ENCODE measurements around the gene KAZN. TPM values are rescaled to one million over a fixed set of nuclear protein-coding genes. Genes with fewer than 3 reads are reported as not detected.

KAZN gene
- total RNA-seq, 1 donor, result 3.9 TPM

DNA sequence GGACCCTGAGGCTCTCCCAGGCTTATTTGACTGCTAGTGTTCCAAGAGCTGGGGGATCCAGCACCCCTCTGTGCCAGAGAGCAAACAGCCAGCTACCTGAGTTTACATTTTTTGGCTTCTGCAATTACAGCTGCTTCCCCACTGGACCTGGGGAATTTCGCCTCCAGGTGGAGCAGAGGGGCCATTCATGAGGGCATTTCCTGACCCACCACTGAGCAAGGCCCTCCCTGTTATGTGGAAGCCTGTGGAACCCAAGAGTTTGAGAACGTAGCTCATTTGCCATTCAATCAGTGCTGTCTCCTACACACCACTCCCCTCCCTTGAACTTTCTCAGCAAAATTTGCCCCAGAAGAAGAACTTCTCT, 512.4 kb downstream of the KAZN start:
- TF ChIP-seq, protein P1, sequence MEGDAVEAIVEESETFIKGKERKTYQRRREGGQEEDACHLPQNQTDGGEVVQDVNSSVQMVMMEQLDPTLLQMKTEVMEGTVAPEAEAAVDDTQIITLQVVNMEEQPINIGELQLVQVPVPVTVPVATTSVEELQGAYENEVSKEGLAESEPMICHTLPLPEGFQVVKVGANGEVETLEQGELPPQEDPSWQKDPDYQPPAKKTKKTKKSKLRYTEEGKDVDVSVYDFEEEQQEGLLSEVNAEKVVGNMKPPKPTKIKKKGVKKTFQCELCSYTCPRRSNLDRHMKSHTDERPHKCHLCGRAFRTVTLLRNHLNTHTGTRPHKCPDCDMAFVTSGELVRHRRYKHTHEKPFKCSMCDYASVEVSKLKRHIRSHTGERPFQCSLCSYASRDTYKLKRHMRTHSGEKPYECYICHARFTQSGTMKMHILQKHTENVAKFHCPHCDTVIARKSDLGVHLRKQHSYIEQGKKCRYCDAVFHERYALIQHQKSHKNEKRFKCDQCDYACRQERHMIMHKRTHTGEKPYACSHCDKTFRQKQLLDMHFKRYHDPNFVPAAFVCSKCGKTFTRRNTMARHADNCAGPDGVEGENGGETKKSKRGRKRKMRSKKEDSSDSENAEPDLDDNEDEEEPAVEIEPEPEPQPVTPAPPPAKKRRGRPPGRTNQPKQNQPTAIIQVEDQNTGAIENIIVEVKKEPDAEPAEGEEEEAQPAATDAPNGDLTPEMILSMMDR (IDR thresholded peaks at IDR 0.05; ENCODE audit: insufficient read depth, low read length), result no peak
- DNase-seq (ENCODE audit: low read depth), result no peak
- H3K4me3 ChIP-seq (ENCODE audit: low read depth, low read length), result no peak overlapping the region

DNA sequence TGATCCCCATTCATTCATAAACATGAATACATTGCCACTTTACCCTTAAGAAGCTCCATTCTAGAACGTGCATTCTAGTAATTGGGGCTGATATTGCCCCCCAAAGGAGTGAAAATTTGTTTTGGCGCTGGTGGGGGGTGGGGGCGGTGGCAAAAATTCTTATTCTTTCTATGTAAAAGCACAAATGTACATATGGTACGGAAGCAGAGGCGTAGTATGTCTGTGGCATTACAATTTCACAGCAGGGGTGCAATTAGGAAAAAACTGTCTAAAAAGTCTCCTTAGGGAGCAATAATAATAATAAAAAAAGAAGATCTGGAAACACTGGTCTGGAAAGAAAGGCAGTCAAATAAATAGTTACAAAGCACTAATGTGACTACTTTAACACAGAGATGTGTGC, 514.7 kb downstream of the KAZN start:
- no peak for DNase-seq (ENCODE audit: low read depth)
- TF ChIP-seq, protein P1 (IDR thresholded peaks at IDR 0.05; ENCODE audit: insufficient read depth, low read length), result no peak
- H3K4me3 ChIP-seq (ENCODE audit: low read depth, low read length), result no peak overlapping the region

DNA sequence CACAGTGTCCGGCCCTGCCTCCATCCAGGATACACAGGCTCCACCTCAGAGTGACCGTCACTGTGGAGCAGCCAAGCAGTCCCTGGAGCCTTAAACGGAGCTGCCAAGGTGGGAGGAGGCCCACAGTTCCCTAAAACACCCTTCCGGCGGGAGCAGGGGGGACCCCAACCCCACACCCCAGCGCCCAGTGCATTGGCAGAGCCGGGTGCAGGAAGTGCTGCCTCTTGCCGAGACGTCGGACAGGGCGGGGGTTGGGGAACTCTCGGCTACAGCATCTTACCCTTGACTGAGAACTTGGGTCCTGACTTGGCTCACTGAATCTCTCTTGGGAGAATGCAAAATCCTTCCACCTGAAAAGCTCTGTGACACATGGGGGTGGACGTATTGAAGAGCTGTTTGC, 516.4 kb downstream of the KAZN start:
- TF ChIP-seq, protein P1 (IDR thresholded peaks at IDR 0.05; ENCODE audit: insufficient read depth, low read length), result no peak
- H3K4me3 ChIP-seq (ENCODE audit: low read depth, low read length), result no peak overlapping the region
- no peak for DNase-seq (ENCODE audit: low read depth)

DNA sequence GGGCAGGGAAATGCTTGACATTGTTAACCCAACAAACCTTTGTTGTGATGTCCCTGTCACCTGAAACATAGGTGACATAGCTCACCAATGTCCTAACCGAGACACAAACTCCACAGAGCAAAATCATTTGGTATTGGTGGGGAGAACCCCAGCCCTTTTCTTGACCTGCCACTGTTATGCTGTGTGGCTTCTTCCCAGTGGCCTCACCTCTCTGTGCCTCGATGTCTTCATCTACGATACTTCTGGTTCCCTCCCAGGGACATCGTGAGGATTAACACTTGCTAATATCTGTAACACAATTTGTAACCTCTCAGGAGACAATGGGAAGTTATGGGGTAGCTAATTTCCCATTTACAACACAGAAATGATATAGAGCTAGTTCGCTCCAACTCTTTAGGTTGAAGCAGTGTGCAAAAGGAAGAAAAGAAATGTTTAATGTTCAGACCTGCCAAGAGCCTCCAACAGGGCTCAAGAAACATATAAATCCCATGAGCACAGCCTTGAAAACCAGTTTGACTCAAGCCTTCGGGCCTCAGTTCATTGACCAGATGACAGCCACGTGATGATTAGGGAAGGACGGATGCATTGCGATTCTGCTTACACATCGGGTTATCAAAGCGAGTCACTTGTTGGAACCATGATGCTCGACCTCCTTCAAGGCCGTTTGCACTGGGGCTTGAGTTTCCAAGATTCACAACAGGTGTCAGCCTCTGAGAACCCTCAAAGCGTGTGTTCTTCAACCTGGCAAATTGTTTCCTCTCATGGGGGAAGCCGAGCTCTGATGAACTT, 517.3 kb downstream of the KAZN start:
- TF ChIP-seq, protein P1 (IDR thresholded peaks at IDR 0.05; ENCODE audit: insufficient read depth, low read length), result no peak
- no peak overlapping the region for H3K4me3 ChIP-seq (ENCODE audit: low read depth, low read length)
- no peak for DNase-seq (ENCODE audit: low read depth)

DNA sequence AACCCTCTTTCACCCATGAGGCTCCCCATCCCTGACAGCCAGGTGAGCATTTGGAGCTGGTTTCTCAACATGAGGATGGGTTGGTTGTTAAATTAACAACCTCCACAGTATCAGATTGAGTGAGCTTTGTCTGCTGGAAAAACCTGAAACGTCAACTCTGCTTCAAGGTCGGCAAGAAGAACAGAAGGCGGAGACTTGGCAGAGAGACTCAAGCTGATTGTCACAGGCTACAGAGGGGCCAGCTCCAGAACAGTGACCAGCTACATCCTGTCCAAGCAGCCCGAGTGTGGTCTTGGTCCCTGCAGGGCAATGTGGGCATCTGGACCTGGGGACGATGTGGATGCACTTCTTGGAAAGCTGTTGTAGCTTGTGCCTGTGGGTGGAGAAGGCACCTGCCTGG, 518.5 kb downstream of the KAZN start:
- no peak overlapping the region for H3K4me3 ChIP-seq (ENCODE audit: low read depth, low read length)
- DNase-seq (ENCODE audit: low read depth), result no peak
- TF ChIP-seq, protein P1 (IDR thresholded peaks at IDR 0.05; ENCODE audit: insufficient read depth, low read length), result no peak

DNA sequence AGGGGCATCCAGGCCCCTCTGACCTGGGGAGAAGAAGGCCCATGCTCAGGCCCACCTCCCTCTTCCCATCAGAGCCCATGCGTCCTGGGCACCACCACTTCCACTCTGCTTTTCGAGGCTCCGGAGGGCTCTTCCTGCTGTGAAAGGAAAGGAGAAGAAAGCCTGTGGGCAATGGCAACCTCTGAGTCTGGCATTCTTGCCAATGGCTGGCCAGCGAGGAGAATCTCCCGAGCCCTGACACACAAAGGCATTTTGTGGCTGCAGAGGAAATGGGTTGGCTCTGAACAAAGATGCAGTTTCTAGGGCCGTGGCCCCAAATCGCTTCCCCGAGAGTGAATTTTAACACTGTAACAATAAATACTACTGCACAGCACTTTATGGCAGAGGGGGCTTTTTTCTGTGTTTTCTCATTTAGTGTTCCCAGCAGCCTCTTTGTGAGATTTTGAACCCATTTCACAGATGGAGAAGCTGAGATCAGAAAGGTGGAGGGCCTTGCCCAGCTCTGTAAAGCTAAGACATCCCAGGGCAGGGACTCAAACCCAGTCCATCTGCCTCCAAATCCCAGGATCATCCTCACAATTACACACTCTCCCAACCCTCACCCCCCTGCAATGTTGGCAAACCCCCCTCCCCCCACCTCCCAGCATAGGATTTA, 519.3 kb downstream of the KAZN start:
- H3K4me3 ChIP-seq (ENCODE audit: low read depth, low read length), result no peak overlapping the region
- no peak for DNase-seq (ENCODE audit: low read depth)
- TF ChIP-seq, protein P1 (IDR thresholded peaks at IDR 0.05; ENCODE audit: insufficient read depth, low read length), result no peak

All from fibroblast of the aortic adventitia (primary cell).